GM23338 (cell line): ENCODE data around the gene NUP160. TPM values are rescaled to one million over a fixed set of nuclear protein-coding genes. Genes with fewer than 3 reads are reported as not detected.

Experiments
- ATAC-seq: fragments of 200-7000 bp; cut with Tn5 transposase; 3 replicates; pipeline ENCODE4 v1.9.1; 2020
- DNase-seq: peaks from one replicate; pipeline ENCODE4 v3.0.0-alpha.2; 2015; ENCODE audit warnings: low spot score
- H2AFZ ChIP-seq: fragments of 200-600 bp; sonication (generic); 2 replicates; pipeline ENCODE4 v1.8.0; 2016; ENCODE audit warnings: antibody characterized with exemption, mild to moderate bottlenecking, moderate library complexity
- H3F3A ChIP-seq: fragments of 200-600 bp; sonication (generic); replicated peaks from 2 replicates; pipeline ENCODE4 v1.8.0; 2017; ENCODE audit warnings: antibody characterized with exemption, mixed run types, low read depth
- H3K27ac ChIP-seq: fragments of 200-600 bp; sonication (generic); 2 replicates; pipeline ENCODE4 v1.6.1; 2016; ENCODE audit warnings: low read depth
- H3K27me3 ChIP-seq: fragments of 200-600 bp; sonication (generic); 2 replicates; pipeline ENCODE4 v1.8.0; 2016; ENCODE audit warnings: mild to moderate bottlenecking, mixed run types, moderate library complexity; ENCODE audit not compliant: insufficient read depth
- H3K36me3 ChIP-seq: fragments of 200-600 bp; sonication (generic); 2 replicates; pipeline ENCODE4 v1.8.0; 2016; ENCODE audit warnings: mild to moderate bottlenecking; ENCODE audit not compliant: insufficient read depth
- H3K4me1 ChIP-seq: fragments of 200-600 bp; sonication (generic); 2 replicates; pipeline ENCODE4 v1.8.0; 2016; ENCODE audit warnings: mild to moderate bottlenecking, moderate library complexity; ENCODE audit not compliant: insufficient read depth
- H3K4me2 ChIP-seq: fragments of 200-600 bp; sonication (generic); 2 replicates; pipeline ENCODE4 v1.7.1; 2017; ENCODE audit warnings: mixed run types
- H3K4me3 ChIP-seq: fragments of 200-600 bp; sonication (generic); 2 replicates; pipeline ENCODE4 v1.6.1; 2016; ENCODE audit warnings: mixed run types
- H3K79me2 ChIP-seq: fragments of 200-600 bp; sonication (generic); replicated peaks from 2 replicates; pipeline ENCODE4 v1.8.0; 2017; ENCODE audit warnings: mild to moderate bottlenecking; ENCODE audit not compliant: insufficient read depth
- H3K9me2 ChIP-seq: fragments of 200-600 bp; sonication (generic); 2 replicates; pipeline ENCODE4 v1.8.0; 2017; ENCODE audit not compliant: insufficient read depth
- H4K20me1 ChIP-seq: fragments of 200-600 bp; sonication (generic); replicated peaks from 2 replicates; pipeline ENCODE4 v1.8.0; 2017; ENCODE audit warnings: mild to moderate bottlenecking; ENCODE audit not compliant: insufficient read depth
- H3K27ac Mint-ChIP-seq: 2 replicates; pipeline ENCODE4 v1.8.0; 2020; ENCODE audit warnings: inconsistent platforms, mild to moderate bottlenecking, moderate library complexity, mixed read lengths
- H3K27me3 Mint-ChIP-seq: 3 replicates; pipeline ENCODE4 v1.8.0; 2022; ENCODE audit warnings: low read depth, mild to moderate bottlenecking, moderate library complexity, mixed read lengths, inconsistent platforms; ENCODE audit not compliant: insufficient read depth, poor library complexity
- H3K36me3 Mint-ChIP-seq: 3 replicates; pipeline ENCODE4 v1.8.0; 2021; ENCODE audit warnings: low read depth, mild to moderate bottlenecking, inconsistent platforms, moderate library complexity, mixed read lengths
- H3K4me1 Mint-ChIP-seq: 3 replicates; pipeline ENCODE4 v1.8.0; 2020; ENCODE audit warnings: mild to moderate bottlenecking, inconsistent platforms, mixed read lengths
- H3K4me3 Mint-ChIP-seq: 3 replicates; pipeline ENCODE4 v1.8.0; 2021; ENCODE audit warnings: moderate library complexity, mild to moderate bottlenecking, inconsistent platforms, mixed read lengths
- H3K9me3 Mint-ChIP-seq: 3 replicates; pipeline ENCODE4 v1.8.0; 2020; ENCODE audit warnings: moderate library complexity, mild to moderate bottlenecking, inconsistent platforms, mixed read lengths
- CREB1 ChIP-seq: fragments of 250-450 bp; sonication (Bioruptor Pico); IDR thresholded peaks from 2 replicates; pipeline ENCODE4 v1.5.0; 2020; ENCODE audit warnings: low read depth, mild to moderate bottlenecking, moderate library complexity
- EZH2 ChIP-seq: fragments of 200-600 bp; sonication (generic); IDR thresholded peaks from one replicate; pipeline ENCODE4 v1.8.0; 2017; ENCODE audit warnings: antibody characterized with exemption, mild to moderate bottlenecking, low read depth; ENCODE audit not compliant: unreplicated experiment
- EZH2phosphoT487 ChIP-seq: fragments of 200-600 bp; sonication (generic); IDR thresholded peaks from one replicate; pipeline ENCODE4 v1.8.1; 2018; ENCODE audit warnings: antibody characterized with exemption; ENCODE audit not compliant: unreplicated experiment
- JUNB ChIP-seq: IDR thresholded peaks from one replicate; pipeline ENCODE4 v1.6.1; 2016; ENCODE audit warnings: antibody characterized with exemption; ENCODE audit not compliant: unreplicated experiment
- NANOG ChIP-seq: IDR thresholded peaks from 2 replicates; pipeline ENCODE4 v1.6.1; 2016; ENCODE audit warnings: antibody characterized with exemption, borderline replicate concordance
- POLR2AphosphoS5 ChIP-seq: IDR thresholded peaks from 2 replicates; pipeline ENCODE4 v1.6.1; 2016; ENCODE audit warnings: antibody characterized with exemption, low read depth
- STAT1 ChIP-seq: IDR thresholded peaks from one replicate; pipeline ENCODE4 v1.6.1; 2016; ENCODE audit warnings: antibody characterized with exemption; ENCODE audit not compliant: unreplicated experiment
- ZNF114 ChIP-seq: fragments of 250-450 bp; sonication (Bioruptor Pico); IDR thresholded peaks from 2 replicates; pipeline ENCODE4 v1.5.0; 2020; ENCODE audit warnings: mild to moderate bottlenecking, moderate library complexity
- ZNF331 ChIP-seq: fragments of 250-450 bp; sonication (Bioruptor Pico); IDR thresholded peaks from 2 replicates; pipeline ENCODE4 v1.5.0; 2020; ENCODE audit warnings: low read depth, mild to moderate bottlenecking, moderate library complexity
- polyA plus RNA-seq: library from polyadenylated mRNA; unstranded; fragments of >200 nt; fragmentation: Nextera tagmentation; extraction: Ambion mirVana; gene quantifications from 2 replicates; pipeline ENCODE4 v1.2.1, GENCODE V29; 2016
- total RNA-seq: library from RNA; depleted of rRNA; stranded (reverse); fragments of >200 nt; shearing (Covaris generic); gene quantifications from 2 replicates; pipeline ENCODE4 v1.2.3, GENCODE V29; 2014
- TF ChIP-seq, protein P1 (sequence below): IDR thresholded peaks from 2 replicates; pipeline ENCODE4 v1.6.1; 2016; ENCODE audit warnings: antibody characterized with exemption
- TF ChIP-seq, protein P2 (sequence below): IDR thresholded peaks from one replicate; pipeline ENCODE4 v1.6.1; 2018; ENCODE audit warnings: antibody characterized with exemption; ENCODE audit not compliant: unreplicated experiment
- TF ChIP-seq, protein P3 (sequence below), 2 experiments: fragments of 200-600 bp in 1 of 2; sonication (generic) in 1 of 2; conservative IDR thresholded peaks; 2 replicates each; pipeline versions ENCODE4 v1.5.1 to v1.6.1; 2016 to 2017; ENCODE audit warnings: antibody characterized with exemption in 2 of 2, low read depth in 2 of 2, mild to moderate bottlenecking in 2 of 2, moderate library complexity in 1 of 2
- TF ChIP-seq, protein P4 (sequence below): fragments of 250-450 bp; sonication (Bioruptor Pico); IDR thresholded peaks from 2 replicates; pipeline ENCODE4 v1.5.0; 2020; ENCODE audit warnings: mild to moderate bottlenecking, moderate library complexity

Gene NUP160
- total and polyA plus RNA-seq, 2 experiments from 2014 or later: 41.2 to 101 TPM

DNA sequence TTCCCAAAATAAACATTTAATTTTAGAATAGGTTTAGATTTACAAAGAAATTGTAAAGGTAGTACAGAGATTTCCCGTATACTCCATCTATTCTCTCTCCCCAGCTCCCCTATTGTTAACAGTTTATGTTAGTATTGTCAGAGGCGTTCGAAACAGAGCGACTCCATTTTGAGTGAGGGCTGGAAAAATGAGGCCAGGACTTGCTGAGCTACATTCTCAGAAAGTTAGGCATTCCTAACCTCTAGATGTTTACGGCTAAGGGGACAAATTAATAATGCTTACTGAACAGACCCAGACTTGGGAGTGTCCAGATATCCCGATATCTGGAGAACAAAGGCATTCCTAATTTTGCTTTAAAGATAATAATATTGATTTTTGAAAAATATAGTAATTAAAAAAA, 12.4 kb upstream of the NUP160 start:
- Mint-ChIP-seq H3K9me3 (no peaks in the 10 kb centered on the region), H3K4me3 (no peak overlapping the region), H3K27ac (no peak overlapping the region), H3K27me3 (no peaks in the 10 kb centered on the region), H3K36me3 (no peaks in the 10 kb centered on the region), H3K4me1 (peaks cover 2% of the 10 kb centered on the region; the same call in 2 of the 3 replicates)
- H3K9me2 ChIP-seq: no peaks in the 10 kb centered on the region
- H3K79me2 ChIP-seq: no peaks in the 10 kb centered on the region
- H4K20me1 ChIP-seq: no peaks in the 10 kb centered on the region
- DNase-seq (no peak), ATAC-seq (no peak)
- H3K27me3 ChIP-seq: no peaks in the 10 kb centered on the region
- TF ChIP-seq NANOG: no peak
- TF ChIP-seq JUNB: no peak
- TF ChIP-seq EZH2phosphoT487: no peak
- no peak for TF ChIP-seq POLR2AphosphoS5
- TF ChIP-seq, protein P1, sequence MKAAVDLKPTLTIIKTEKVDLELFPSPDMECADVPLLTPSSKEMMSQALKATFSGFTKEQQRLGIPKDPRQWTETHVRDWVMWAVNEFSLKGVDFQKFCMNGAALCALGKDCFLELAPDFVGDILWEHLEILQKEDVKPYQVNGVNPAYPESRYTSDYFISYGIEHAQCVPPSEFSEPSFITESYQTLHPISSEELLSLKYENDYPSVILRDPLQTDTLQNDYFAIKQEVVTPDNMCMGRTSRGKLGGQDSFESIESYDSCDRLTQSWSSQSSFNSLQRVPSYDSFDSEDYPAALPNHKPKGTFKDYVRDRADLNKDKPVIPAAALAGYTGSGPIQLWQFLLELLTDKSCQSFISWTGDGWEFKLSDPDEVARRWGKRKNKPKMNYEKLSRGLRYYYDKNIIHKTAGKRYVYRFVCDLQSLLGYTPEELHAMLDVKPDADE: no peak
- TF ChIP-seq, protein P2, sequence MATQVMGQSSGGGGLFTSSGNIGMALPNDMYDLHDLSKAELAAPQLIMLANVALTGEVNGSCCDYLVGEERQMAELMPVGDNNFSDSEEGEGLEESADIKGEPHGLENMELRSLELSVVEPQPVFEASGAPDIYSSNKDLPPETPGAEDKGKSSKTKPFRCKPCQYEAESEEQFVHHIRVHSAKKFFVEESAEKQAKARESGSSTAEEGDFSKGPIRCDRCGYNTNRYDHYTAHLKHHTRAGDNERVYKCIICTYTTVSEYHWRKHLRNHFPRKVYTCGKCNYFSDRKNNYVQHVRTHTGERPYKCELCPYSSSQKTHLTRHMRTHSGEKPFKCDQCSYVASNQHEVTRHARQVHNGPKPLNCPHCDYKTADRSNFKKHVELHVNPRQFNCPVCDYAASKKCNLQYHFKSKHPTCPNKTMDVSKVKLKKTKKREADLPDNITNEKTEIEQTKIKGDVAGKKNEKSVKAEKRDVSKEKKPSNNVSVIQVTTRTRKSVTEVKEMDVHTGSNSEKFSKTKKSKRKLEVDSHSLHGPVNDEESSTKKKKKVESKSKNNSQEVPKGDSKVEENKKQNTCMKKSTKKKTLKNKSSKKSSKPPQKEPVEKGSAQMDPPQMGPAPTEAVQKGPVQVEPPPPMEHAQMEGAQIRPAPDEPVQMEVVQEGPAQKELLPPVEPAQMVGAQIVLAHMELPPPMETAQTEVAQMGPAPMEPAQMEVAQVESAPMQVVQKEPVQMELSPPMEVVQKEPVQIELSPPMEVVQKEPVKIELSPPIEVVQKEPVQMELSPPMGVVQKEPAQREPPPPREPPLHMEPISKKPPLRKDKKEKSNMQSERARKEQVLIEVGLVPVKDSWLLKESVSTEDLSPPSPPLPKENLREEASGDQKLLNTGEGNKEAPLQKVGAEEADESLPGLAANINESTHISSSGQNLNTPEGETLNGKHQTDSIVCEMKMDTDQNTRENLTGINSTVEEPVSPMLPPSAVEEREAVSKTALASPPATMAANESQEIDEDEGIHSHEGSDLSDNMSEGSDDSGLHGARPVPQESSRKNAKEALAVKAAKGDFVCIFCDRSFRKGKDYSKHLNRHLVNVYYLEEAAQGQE: no peak
- TF ChIP-seq EZH2: no peak
- TF ChIP-seq, protein P3, sequence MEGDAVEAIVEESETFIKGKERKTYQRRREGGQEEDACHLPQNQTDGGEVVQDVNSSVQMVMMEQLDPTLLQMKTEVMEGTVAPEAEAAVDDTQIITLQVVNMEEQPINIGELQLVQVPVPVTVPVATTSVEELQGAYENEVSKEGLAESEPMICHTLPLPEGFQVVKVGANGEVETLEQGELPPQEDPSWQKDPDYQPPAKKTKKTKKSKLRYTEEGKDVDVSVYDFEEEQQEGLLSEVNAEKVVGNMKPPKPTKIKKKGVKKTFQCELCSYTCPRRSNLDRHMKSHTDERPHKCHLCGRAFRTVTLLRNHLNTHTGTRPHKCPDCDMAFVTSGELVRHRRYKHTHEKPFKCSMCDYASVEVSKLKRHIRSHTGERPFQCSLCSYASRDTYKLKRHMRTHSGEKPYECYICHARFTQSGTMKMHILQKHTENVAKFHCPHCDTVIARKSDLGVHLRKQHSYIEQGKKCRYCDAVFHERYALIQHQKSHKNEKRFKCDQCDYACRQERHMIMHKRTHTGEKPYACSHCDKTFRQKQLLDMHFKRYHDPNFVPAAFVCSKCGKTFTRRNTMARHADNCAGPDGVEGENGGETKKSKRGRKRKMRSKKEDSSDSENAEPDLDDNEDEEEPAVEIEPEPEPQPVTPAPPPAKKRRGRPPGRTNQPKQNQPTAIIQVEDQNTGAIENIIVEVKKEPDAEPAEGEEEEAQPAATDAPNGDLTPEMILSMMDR (conservative IDR thresholded peaks at IDR 0.05; ENCODE audit: low read depth in 2 of 2): no peak
- TF ChIP-seq, protein P4, sequence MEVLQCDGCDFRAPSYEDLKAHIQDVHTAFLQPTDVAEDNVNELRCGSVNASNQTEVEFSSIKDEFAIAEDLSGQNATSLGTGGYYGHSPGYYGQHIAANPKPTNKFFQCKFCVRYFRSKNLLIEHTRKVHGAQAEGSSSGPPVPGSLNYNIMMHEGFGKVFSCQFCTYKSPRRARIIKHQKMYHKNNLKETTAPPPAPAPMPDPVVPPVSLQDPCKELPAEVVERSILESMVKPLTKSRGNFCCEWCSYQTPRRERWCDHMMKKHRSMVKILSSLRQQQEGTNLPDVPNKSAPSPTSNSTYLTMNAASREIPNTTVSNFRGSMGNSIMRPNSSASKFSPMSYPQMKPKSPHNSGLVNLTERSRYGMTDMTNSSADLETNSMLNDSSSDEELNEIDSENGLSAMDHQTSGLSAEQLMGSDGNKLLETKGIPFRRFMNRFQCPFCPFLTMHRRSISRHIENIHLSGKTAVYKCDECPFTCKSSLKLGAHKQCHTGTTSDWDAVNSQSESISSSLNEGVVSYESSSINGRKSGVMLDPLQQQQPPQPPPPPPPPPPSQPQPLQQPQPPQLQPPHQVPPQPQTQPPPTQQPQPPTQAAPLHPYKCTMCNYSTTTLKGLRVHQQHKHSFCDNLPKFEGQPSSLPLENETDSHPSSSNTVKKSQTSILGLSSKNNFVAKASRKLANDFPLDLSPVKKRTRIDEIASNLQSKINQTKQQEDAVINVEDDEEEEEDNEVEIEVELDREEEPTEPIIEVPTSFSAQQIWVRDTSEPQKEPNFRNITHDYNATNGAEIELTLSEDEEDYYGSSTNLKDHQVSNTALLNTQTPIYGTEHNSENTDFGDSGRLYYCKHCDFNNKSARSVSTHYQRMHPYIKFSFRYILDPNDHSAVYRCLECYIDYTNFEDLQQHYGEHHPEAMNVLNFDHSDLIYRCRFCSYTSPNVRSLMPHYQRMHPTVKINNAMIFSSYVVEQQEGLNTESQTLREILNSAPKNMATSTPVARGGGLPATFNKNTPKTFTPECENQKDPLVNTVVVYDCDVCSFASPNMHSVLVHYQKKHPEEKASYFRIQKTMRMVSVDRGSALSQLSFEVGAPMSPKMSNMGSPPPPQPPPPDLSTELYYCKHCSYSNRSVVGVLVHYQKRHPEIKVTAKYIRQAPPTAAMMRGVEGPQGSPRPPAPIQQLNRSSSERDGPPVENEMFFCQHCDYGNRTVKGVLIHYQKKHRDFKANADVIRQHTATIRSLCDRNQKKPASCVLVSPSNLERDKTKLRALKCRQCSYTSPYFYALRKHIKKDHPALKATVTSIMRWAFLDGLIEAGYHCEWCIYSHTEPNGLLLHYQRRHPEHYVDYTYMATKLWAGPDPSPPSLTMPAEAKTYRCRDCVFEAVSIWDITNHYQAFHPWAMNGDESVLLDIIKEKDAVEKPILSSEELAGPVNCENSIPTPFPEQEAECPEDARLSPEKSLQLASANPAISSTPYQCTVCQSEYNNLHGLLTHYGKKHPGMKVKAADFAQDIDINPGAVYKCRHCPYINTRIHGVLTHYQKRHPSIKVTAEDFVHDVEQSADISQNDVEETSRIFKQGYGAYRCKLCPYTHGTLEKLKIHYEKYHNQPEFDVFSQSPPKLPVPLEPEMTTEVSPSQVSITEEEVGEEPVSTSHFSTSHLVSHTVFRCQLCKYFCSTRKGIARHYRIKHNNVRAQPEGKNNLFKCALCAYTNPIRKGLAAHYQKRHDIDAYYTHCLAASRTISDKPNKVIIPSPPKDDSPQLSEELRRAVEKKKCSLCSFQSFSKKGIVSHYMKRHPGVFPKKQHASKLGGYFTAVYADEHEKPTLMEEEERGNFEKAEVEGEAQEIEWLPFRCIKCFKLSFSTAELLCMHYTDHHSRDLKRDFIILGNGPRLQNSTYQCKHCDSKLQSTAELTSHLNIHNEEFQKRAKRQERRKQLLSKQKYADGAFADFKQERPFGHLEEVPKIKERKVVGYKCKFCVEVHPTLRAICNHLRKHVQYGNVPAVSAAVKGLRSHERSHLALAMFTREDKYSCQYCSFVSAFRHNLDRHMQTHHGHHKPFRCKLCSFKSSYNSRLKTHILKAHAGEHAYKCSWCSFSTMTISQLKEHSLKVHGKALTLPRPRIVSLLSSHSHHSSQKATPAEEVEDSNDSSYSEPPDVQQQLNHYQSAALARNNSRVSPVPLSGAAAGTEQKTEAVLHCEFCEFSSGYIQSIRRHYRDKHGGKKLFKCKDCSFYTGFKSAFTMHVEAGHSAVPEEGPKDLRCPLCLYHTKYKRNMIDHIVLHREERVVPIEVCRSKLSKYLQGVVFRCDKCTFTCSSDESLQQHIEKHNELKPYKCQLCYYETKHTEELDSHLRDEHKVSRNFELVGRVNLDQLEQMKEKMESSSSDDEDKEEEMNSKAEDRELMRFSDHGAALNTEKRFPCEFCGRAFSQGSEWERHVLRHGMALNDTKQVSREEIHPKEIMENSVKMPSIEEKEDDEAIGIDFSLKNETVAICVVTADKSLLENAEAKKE (CRISPR knock-in tag): no peak
- no peak for TF ChIP-seq ZNF114 (CRISPR knock-in tag)
- no peak for TF ChIP-seq ZNF331
- no peak for TF ChIP-seq CREB1 (CRISPR knock-in tag)
- no peak for TF ChIP-seq STAT1
- H3K4me3 ChIP-seq: no peak overlapping the region
- H2AFZ ChIP-seq: no peak overlapping the region
- no peaks in the 10 kb centered on the region for H3F3A ChIP-seq
- H3K36me3 ChIP-seq: no peaks in the 10 kb centered on the region
- H3K4me2 ChIP-seq: no peak overlapping the region
- H3K27ac ChIP-seq: no peak overlapping the region
- no peaks in the 10 kb centered on the region; the same call in 1 of the 2 replicates for H3K4me1 ChIP-seq
